Heart left ventricle (tissue), 16 donors: ENCODE measurements around the gene EIF4G3. TPM values are rescaled to one million over a fixed set of nuclear protein-coding genes. Genes with fewer than 3 reads are reported as not detected.
A peak's percentile ranks its signal among the peaks of the same experiment; 100 is the strongest.

Experiments
- ATAC-seq, 4 donors: fragments of 200-7000 bp; cut with Tn5 transposase; one replicate each; pipeline ENCODE4 v1.9.1; 2020 to 2022; ENCODE audit warnings: moderate library complexity in 4 of 4, mild to moderate bottlenecking in 3 of 4, moderate number of reproducible peaks in 1 of 4
- DNase-seq, 5 donors: peaks; one replicate each; pipeline ENCODE4 v3.0.0-alpha.2; 2020
- H3K27ac ChIP-seq, 12 donors: fragments of 200-600 bp; sonication (generic) in 4 of 12; one replicate each; pipeline versions ENCODE4 v1.5.0 to v1.8.0; 2016 to 2022; ENCODE audit warnings: mild to moderate bottlenecking in 2 of 12
- H3K27me3 ChIP-seq, 9 donors: fragments of 200-600 bp; sonication (generic) in 2 of 9; one replicate each; pipeline versions ENCODE4 v1.5.1 to v1.8.0; 2016 to 2022; ENCODE audit warnings: mild to moderate bottlenecking in 3 of 9
- H3K36me3 ChIP-seq, 9 donors: fragments of 200-600 bp; sonication (generic) in 2 of 9; one replicate each; pipeline versions ENCODE4 v1.5.0 to v1.8.0; 2018 to 2022; ENCODE audit warnings: mild to moderate bottlenecking in 2 of 9
- H3K4me1 ChIP-seq, 12 donors: fragments of 200-600 bp; sonication (generic) in 4 of 12; one replicate each; pipeline versions ENCODE4 v1.5.0 to v1.8.0; 2016 to 2022; ENCODE audit warnings: mild to moderate bottlenecking in 3 of 12
- H3K4me3 ChIP-seq, 12 donors: fragments of 200-600 bp; sonication (generic) in 4 of 12; one replicate each; pipeline versions ENCODE4 v1.5.0 to v1.8.0; 2017 to 2022; ENCODE audit warnings: mild to moderate bottlenecking in 9 of 12, moderate library complexity in 4 of 12
- H3K9me3 ChIP-seq, 12 donors: fragments of 200-600 bp; sonication (generic) in 4 of 12; one replicate each; pipeline versions ENCODE4 v1.5.0 to v1.8.0; 2016 to 2022; ENCODE audit warnings: mild to moderate bottlenecking in 1 of 12
- CTCF ChIP-seq, 12 donors: fragments of 200-600 bp; sonication (generic) in 4 of 12; IDR thresholded peaks; one replicate each; pipeline versions ENCODE4 v1.5.0 to v1.8.0; 2018 to 2022; ENCODE audit warnings: antibody characterized with exemption in 12 of 12, mild to moderate bottlenecking in 5 of 12
- POLR2A ChIP-seq, 2 donors: fragments of 450-650 bp; IDR thresholded peaks; one replicate each; pipeline ENCODE4 v1.6.1; 2017; ENCODE audit warnings: antibody characterized with exemption in 2 of 2, mild to moderate bottlenecking in 2 of 2, moderate library complexity in 2 of 2
- WGBS, 4 donors: extraction: QIAGEN DNeasy Blood & Tissue Kit in 2 of 4; methylation state at CpG; one replicate each; pipeline versions ENCODE4 v1.1.5 to v1.1.7; 2013 to 2018; 5-methylcytosine and 5-hydroxymethylcytosine counted together
- intact Hi-C, 10 donors: fragments of 100-400 bp; cut with DNase I; formaldehyde crosslinking; loops; one replicate each; pipeline versions ENCODE4 v1.11.1 to v1.14.2; 2022
- polyA plus RNA-seq, 2 donors: library from polyadenylated mRNA; stranded (reverse); fragments of 200-250 nt; gene quantifications; one replicate each; pipeline ENCODE4 v1.2.3, GENCODE V29; 2013
- total RNA-seq, 9 donors: library from RNA; depleted of rRNA in 2 of 9; stranded (reverse); fragments of >200 nt in 2 of 9; fragmentation: NEBNext Ultra II Directional in 3 of 9; extraction: Animal tissue kit (Norgen Biotek cat#: 25700) in 3 of 9; gene quantifications; one replicate each; pipeline versions ENCODE4 v1.1.0 to v1.2.4, GENCODE V29; 2016 to 2023
- donor health status: ischemic (EF 13 %, LVEDD 7.1; RV severe dilation, severe dysfunction).
- donor health status: healthy with polysubstance abuse.
- donor health status: DM: no; HTN: yes; CAD: no.
- donor health status: DM: no; HTN: no; CAD: no.
- donor health status: ischemic (EF 25% LVEDD 6.9; RV normal size, moderate dysfunction).
- donor health status: ischemic (EF 25% LVEDD 5.7; RV mildly dilated, moderate dysfunction).
- donor health status: healthy.
- donor health status: DM: yes; HTN: yes; CAD: no.
- donor health status: ischemic (EF 35%, LVEDD 5.7; RV mildly dilated, moderate dysfunction).
- donor health status: nonischemic (EF 11% LVEDD 7.7; RV severe dilation, severe dysfunction).
- donor health status: DM: yes; HTN: yes; CAD: no.
- donor health status: PGD.
- donor health status: ischemic (EF 29% LVEDD 5.4; RV normal size, mild dysfunction).
- donor health status: nonischemic (EF 23%, LVEDD 6.1; RV moderate dilation, normal function).

The EIF4G3 gene
- total and polyA plus RNA-seq, 11 donors, result 14.6 to 49.0 (median 36.2) TPM

- H3K9me3 ChIP-seq, result peaks cover 0 to 8% (median 0%) of the 10 kb centered on the region in 12 donors
- peak overlapping the region in 1 of 12 donors; percentile 21 for H3K27ac ChIP-seq
- TF ChIP-seq CTCF (IDR thresholded peaks at IDR 0.05), result no peak
- no peak for TF ChIP-seq POLR2A (IDR thresholded peaks at IDR 0.05)
- no peak overlapping the region for H3K4me3 ChIP-seq
- peaks cover 0 to 17% (median 0%) of the 10 kb centered on the region in 12 donors for H3K4me1 ChIP-seq
- WGBS, 4 donors, result 43 to 54% (median 46%) methylated on average over 5 of the region's 5 CpGs
- intact Hi-C loops, result no loop called here
- no peaks in the 10 kb centered on the region for H3K36me3 ChIP-seq
- ATAC-seq (peak in 2 of 4 donors; percentile 54 to 69), DNase-seq (no peak)
- no peaks in the 10 kb centered on the region for H3K27me3 ChIP-seq
Observed at GRCh38 chr1:21012937-21013336, 163.8 kb downstream of the EIF4G3 start.

GRCh38 chr1:21007876-21008275 lies 168.8 kb downstream of the EIF4G3 start:
- WGBS, 4 donors, result 93 to 100% (median 97%) methylated on average over 1 of the region's 1 CpG
- DNase-seq, result no peak
- TF ChIP-seq CTCF (IDR thresholded peaks at IDR 0.05), result no peak
- TF ChIP-seq POLR2A (IDR thresholded peaks at IDR 0.05), result no peak

DNA sequence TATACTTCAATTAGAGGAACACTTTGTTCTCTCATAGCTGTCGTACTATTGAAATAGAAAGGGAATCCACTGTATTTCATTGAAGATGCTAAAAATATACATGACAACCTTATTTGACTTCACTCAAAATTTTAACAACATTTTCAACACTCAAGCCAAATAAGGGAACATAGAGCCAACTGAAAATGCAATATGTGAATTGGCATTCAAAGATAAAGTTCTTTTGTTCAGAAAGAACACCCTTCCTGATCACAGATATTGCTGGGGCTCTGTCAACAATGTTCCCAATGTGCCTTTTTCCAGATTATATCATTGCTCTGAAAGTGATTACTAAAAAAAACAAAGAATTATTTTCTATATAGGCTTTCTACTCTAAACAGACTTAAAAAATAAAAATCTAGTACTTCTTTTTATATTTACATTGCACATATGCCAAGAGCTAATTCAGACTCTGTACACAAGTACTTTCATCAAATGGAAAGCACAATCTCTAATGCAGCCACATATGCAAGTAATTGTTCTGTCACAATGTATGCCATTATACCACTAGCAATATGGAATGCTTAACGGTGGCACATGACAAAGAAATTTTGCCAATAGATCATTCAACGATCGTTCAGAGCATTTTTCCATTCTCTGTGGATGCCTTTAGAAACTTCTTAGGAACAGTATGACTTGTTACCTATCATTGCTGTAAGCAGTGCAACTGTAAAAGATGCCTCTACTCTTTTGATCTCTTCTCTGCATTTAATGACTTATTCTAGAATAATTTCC lies 171.0 kb downstream of the EIF4G3 start:
- Histone ChIP-seq H3K36me3 (peaks cover 0 to 8% (median 0%) of the 10 kb centered on the region in 9 donors), H3K4me3 (no peak overlapping the region), H3K9me3 (no peaks in the 10 kb centered on the region), H3K4me1 (peaks cover 0 to 15% (median 9%) of the 10 kb centered on the region in 12 donors), H3K27ac (no peak overlapping the region), H3K27me3 (no peaks in the 10 kb centered on the region)
- intact Hi-C loops, result no loop called here
- WGBS, 4 donors, result 77 to 82% (median 78%) methylated on average over 4 of the region's 4 CpGs
- DNase-seq (no peak), ATAC-seq (no peak)
- TF ChIP-seq CTCF (IDR thresholded peaks at IDR 0.05) (no peak), POLR2A (IDR thresholded peaks at IDR 0.05) (no peak)

More at GRCh38 chr1:21007876-21008275, 168.8 kb downstream of the EIF4G3 start:
- ATAC-seq, result no peak
- Histone ChIP-seq H3K9me3 (no peaks in the 10 kb centered on the region), H3K4me3 (no peak overlapping the region), H3K4me1 (peaks cover 0 to 22% (median 12%) of the 10 kb centered on the region in 12 donors), H3K27ac (no peak overlapping the region), H3K27me3 (no peaks in the 10 kb centered on the region), H3K36me3 (no peaks in the 10 kb centered on the region)
- intact Hi-C loops, result no loop called here

DNA sequence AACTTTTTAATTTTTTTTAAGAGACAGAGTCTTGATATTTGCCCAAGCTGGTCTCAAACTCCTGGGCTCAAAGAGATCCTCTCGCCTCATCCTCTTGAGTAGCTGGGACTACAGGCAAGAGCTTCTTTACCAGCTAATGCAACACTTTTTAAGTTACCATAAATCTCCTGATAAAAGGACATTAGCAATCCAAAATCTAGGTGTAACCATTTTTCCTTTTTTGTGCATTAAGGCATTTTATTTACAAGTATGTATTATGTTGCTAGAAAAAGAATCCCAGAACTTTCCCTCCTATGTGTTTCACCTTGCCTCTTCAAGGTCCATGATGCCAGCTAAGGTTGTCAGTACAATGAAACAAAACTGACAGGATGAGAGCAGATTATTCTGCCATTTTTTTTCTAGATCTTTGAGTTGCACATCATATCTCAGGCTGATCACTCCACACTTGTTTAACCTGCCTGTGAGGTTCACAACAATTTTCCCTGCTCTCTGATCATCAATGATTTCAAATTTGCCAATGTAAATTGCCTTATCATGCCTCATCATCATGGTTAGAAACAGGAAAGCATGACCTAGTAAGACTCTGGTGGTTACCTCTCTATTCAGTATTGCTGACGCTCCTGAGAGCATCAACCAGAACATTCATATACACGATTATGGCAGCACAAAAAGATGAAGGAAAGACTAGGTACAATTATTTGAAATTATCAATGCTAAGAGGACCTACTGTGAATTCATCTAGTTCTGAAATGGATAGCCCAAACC lies 173.2 kb downstream of the EIF4G3 start:
- ATAC-seq, result no peak
- Histone ChIP-seq H3K27me3 (no peaks in the 10 kb centered on the region), H3K4me1 (peaks cover 0 to 15% (median 9%) of the 10 kb centered on the region in 12 donors), H3K36me3 (peaks cover 0 to 8% (median 0%) of the 10 kb centered on the region in 9 donors), H3K27ac (no peak overlapping the region), H3K4me3 (no peak overlapping the region), H3K9me3 (no peaks in the 10 kb centered on the region)
- DNase-seq, result no peak
- 94 to 100% (median 97%) methylated on average over 3 of the region's 3 CpGs for WGBS, 4 donors
- intact Hi-C loops, result no loop called here
- TF ChIP-seq POLR2A (IDR thresholded peaks at IDR 0.05) (no peak), CTCF (IDR thresholded peaks at IDR 0.05) (no peak)
